Measurements from ENCODE around the gene ZNF236. TPM values are rescaled to one million over a fixed set of nuclear protein-coding genes. Genes with fewer than 3 reads are reported as not detected.
"Not testable (repeated sequence)": the region's sequence is repeated elsewhere in the genome, so short reads cannot be mapped to it uniquely, and the experiment has no call there.

Gene ZNF236
- total RNA-seq, 2 donors from 2014 or later: 8.3 to 29.0 TPM

GRCh38 chr18:76988031-76988826, 165.9 kb downstream of the ZNF236 start:
- H3K36me3 ChIP-seq: no peaks in the 10 kb centered on the region
- H3K27me3 ChIP-seq (replicated peaks; ENCODE audit: insufficient read depth): no peaks in the 10 kb centered on the region
- no peaks in the 10 kb centered on the region for H3K9me3 ChIP-seq
- WGBS: 80% methylated on average over 27 of the region's 27 CpGs
- no peak for DNase-seq (ENCODE audit: low spot score)
- intact Hi-C loops (cut with DNase I): no loop called here
- TF ChIP-seq POLR2AphosphoS5 (IDR thresholded peaks at IDR 0.05) (no peak), CTCF (IDR thresholded peaks at IDR 0.05) (no peak)
- no peak overlapping the region for H3K27ac ChIP-seq
- H3K4me3 ChIP-seq: no peak overlapping the region
- no peaks in the 10 kb centered on the region for H3K4me1 ChIP-seq (replicated peaks)

DNA sequence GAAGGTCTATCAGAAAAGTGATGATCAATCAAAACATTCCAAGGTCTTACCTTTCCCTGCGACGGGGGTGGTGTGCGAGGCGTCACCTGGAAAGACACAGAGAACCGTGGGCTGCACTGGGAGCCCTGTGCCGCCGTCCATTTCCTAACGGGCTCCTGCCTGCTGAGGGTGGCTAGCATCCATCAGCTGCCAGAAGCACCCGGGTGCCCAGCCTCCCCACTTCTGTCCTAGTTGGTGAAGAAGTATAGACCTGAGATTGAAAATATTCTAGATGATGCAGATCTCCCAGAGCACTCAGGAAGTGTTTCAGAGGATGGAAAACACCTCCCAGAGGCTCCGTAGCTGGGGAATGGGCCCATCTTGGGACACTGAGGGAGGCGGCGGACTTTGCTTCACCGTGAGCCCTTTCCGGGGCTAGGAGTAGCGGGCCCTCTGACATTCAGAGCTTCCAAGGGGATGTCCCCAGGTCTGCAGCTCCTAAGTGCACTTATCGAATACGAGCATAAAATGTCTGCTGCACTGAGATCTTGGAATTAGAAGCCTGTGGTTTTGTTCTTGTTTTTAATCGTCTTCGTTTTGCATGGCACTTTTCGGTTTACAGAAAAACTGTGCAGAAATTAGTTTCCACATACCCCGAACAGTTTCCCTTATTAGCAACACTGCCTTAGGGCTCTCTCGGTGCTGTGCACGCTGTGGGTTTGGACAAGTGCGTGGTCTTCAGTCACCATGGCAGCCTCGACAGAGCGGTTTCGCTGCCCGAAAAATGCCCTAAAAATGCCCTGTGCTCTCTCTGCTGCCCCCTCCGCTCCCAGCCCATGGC, 166.7 kb downstream of the ZNF236 start:
- no peak overlapping the region for H3K4me3 ChIP-seq
- H3K9me3 ChIP-seq: no peaks in the 10 kb centered on the region
- TF ChIP-seq POLR2A (IDR thresholded peaks at IDR 0.05) (no peak), POLR2AphosphoS5 (IDR thresholded peaks at IDR 0.05) (no peak), CTCF (IDR thresholded peaks at IDR 0.05) (no peak)
- H3K36me3 ChIP-seq: no peaks in the 10 kb centered on the region
- no peaks in the 10 kb centered on the region for H3K4me1 ChIP-seq (replicated peaks)
- 94% methylated on average over 29 of the region's 29 CpGs for WGBS
- no peak overlapping the region for H3K27ac ChIP-seq
- intact Hi-C loops (cut with DNase I): no loop called here
- H3K27me3 ChIP-seq (replicated peaks; ENCODE audit: insufficient read depth): no peaks in the 10 kb centered on the region
- no peak for DNase-seq (ENCODE audit: low spot score)

DNA sequence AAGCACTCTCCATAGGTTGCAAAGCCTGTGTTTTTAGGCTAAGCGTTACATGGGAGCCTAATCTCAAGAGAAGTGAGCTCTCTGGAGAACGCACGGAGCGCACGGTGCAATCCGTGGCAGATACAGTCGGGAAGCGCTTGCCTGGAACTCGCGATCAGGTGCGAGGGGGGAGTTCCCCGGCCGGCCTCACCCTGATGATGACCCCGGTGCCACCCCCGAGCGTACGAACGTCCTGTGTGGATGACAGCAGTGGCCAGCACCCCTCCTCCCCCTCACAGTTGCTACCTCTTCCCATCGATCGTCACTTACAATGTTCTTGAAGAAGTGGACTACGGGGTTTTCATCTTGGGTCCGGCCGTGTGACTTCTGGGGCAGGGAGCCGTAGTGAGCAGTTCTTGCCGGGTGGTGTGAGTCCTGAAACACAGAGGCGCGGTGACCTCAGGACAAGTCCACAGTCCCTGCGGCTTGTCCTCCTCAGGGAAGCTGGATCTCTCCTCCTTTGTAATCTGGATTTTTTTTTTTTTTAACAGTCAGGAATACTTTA, 167.4 kb downstream of the ZNF236 start:
- no peaks in the 10 kb centered on the region for H3K36me3 ChIP-seq
- H3K9me3 ChIP-seq: no peaks in the 10 kb centered on the region
- intact Hi-C loops (cut with DNase I): no loop called here
- WGBS: 94% methylated on average over 28 of the region's 28 CpGs
- no peak for TF ChIP-seq POLR2A (IDR thresholded peaks at IDR 0.05)
- TF ChIP-seq CTCF (IDR thresholded peaks at IDR 0.05): no peak
- TF ChIP-seq POLR2AphosphoS5 (IDR thresholded peaks at IDR 0.05): no peak
- H3K27me3 ChIP-seq (replicated peaks; ENCODE audit: insufficient read depth): no peaks in the 10 kb centered on the region
- no peaks in the 10 kb centered on the region for H3K4me1 ChIP-seq (replicated peaks)
- no peak overlapping the region for H3K27ac ChIP-seq
- DNase-seq (ENCODE audit: low spot score): no peak
- H3K4me3 ChIP-seq: no peak overlapping the region

DNA sequence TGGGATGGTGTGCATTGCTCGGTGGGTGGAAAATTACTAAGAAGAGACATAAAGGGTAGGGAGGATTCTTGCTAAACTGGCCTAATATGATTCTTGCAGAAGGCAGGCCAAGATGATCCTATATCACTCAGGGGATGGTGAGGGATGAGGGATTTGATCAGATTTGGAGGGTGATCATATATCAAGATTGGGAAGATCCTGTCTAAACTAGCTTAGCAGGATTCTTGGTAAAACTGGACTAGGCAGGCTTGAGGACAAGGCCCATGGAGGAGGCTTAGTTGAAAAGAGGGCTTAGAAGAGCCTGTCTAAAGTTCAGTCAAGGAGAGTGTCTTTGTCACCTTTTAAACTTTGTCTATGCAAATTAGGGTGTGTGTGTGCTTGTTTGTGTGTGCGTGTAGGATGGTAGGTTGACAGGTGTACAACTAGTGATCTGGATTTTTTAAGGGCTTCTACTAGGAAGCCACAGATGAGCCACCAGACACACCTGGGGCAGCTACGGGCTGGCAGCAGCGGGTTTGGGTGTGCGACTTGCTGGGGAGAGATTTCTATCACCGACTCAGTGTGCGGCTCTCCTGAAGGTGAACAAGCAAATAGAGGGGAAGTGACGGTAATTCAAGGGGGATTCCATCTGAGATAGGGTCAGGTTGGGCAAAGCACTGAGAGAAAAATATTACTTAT, 168.1 kb downstream of the ZNF236 start:
- H3K4me3 ChIP-seq; H3K27me3 ChIP-seq (replicated peaks; ENCODE audit: insufficient read depth); intact Hi-C loops (cut with DNase I); H3K27ac ChIP-seq; H3K9me3 ChIP-seq; DNase-seq (ENCODE audit: low spot score); H3K4me1 ChIP-seq (replicated peaks); H3K36me3 ChIP-seq: not testable (repeated sequence)
- WGBS: 76% methylated on average over 8 of the region's 8 CpGs

DNA sequence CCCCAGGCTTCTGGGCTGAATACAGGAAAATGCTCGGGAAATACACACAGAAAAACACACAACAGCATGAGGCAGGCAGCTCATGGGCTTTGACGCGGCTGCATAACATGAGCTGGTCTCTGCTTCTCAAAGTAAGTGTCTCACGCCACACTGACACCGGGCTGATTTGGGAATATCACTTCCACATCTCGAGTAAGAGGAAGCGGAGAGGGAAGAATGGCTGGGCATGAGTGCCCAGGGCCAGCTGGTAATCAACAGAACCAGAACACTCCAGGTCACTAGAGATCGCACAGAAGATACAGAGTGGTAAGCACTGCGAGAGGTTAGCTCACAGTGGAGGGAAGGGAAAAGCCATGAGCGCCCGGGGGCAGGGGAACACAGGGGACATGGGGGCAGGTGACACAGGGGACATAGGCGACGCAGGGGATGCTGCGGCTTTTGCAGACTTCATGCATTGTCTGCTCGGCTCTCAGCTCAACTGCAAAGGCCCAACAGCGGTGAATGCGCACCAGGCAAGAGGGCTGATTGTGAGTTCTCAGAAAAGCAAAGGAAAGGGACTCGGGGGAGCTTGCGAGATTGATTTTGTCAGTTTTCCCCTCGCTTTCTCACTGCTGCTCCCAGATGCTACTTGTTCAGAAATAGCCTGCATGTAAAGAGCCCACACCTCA, 168.8 kb downstream of the ZNF236 start:
- H3K4me3 ChIP-seq: no peak overlapping the region
- H3K27me3 ChIP-seq (replicated peaks; ENCODE audit: insufficient read depth): no peaks in the 10 kb centered on the region
- H3K4me1 ChIP-seq (replicated peaks): no peaks in the 10 kb centered on the region
- WGBS: 90% methylated on average over 20 of the region's 20 CpGs
- no peak for DNase-seq (ENCODE audit: low spot score)
- TF ChIP-seq POLR2AphosphoS5 (IDR thresholded peaks at IDR 0.05) (no peak), POLR2A (IDR thresholded peaks at IDR 0.05) (no peak), CTCF (IDR thresholded peaks at IDR 0.05) (no peak)
- no peaks in the 10 kb centered on the region for H3K36me3 ChIP-seq
- no peaks in the 10 kb centered on the region for H3K9me3 ChIP-seq
- H3K27ac ChIP-seq: no peak overlapping the region
- intact Hi-C loops (cut with DNase I): no loop called here
